Measurements from ENCODE around the gene ALK.

DNA sequence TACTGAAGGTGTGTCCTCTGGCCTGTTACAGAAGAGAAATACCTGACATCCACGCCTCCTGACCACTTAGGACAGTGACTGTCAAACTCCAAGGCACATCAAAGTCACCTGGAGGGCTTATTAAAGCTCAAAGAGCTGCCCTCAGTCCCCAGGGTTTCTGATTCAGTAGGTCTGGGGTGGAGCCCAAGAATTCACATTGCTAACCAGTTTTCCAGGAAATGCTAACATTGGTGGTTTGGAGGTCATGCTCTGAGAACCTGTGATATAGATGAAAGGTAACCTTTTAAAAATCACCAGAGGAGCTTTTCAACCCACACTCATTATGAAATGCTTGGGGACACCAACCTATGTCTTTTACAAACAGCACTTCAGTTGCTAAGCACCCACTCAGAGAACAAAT is 172.3 kb downstream of the ALK start:
- TF ChIP-seq, protein P1, sequence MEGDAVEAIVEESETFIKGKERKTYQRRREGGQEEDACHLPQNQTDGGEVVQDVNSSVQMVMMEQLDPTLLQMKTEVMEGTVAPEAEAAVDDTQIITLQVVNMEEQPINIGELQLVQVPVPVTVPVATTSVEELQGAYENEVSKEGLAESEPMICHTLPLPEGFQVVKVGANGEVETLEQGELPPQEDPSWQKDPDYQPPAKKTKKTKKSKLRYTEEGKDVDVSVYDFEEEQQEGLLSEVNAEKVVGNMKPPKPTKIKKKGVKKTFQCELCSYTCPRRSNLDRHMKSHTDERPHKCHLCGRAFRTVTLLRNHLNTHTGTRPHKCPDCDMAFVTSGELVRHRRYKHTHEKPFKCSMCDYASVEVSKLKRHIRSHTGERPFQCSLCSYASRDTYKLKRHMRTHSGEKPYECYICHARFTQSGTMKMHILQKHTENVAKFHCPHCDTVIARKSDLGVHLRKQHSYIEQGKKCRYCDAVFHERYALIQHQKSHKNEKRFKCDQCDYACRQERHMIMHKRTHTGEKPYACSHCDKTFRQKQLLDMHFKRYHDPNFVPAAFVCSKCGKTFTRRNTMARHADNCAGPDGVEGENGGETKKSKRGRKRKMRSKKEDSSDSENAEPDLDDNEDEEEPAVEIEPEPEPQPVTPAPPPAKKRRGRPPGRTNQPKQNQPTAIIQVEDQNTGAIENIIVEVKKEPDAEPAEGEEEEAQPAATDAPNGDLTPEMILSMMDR (IDR thresholded peaks at IDR 0.05; ENCODE audit: low read depth, low read length): no peak
- TF ChIP-seq EZH2phosphoT487 (IDR thresholded peaks at IDR 0.05; ENCODE audit: low read depth): no peak
